Measurements from ENCODE around the gene DIO3. TPM values are rescaled to one million over a fixed set of nuclear protein-coding genes. Genes with fewer than 3 reads are reported as not detected.

DIO3 gene
- total RNA-seq, 1 donor from 2014 or later = 0.67 TPM

DNA sequence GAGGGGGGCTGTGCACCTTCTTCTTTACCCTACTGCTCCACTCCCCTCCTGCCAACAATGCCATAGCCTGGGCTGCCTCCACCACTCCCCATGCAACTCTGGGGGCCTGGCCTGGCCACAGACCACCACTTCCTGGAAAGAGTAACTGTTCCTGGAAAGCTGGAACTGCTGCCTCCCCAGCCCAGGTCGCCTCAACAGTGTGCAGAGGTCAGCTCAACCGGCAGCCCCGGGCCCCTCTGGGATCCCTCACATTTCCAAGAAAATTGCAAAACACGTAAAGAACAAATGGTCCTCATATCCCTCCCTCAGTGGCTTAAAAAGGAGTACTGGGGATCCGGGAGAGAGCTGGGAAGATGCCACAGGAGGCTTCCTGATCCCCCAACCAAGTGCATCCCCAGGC lies 22.4 kb upstream of the DIO3 start:
- DNase-seq (no peak), ATAC-seq (no peak)
- Histone ChIP-seq H3K27me3 (no peaks in the 10 kb centered on the region), H3K36me3 (no peaks in the 10 kb centered on the region), H3K4me1 (no peaks in the 10 kb centered on the region), H3K4me3 (no peak overlapping the region), H3K9me3 (no peaks in the 10 kb centered on the region), H3K27ac (no peak overlapping the region)
- TF ChIP-seq, protein P1, sequence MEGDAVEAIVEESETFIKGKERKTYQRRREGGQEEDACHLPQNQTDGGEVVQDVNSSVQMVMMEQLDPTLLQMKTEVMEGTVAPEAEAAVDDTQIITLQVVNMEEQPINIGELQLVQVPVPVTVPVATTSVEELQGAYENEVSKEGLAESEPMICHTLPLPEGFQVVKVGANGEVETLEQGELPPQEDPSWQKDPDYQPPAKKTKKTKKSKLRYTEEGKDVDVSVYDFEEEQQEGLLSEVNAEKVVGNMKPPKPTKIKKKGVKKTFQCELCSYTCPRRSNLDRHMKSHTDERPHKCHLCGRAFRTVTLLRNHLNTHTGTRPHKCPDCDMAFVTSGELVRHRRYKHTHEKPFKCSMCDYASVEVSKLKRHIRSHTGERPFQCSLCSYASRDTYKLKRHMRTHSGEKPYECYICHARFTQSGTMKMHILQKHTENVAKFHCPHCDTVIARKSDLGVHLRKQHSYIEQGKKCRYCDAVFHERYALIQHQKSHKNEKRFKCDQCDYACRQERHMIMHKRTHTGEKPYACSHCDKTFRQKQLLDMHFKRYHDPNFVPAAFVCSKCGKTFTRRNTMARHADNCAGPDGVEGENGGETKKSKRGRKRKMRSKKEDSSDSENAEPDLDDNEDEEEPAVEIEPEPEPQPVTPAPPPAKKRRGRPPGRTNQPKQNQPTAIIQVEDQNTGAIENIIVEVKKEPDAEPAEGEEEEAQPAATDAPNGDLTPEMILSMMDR (IDR thresholded peaks at IDR 0.05) = no peak
- intact Hi-C loops (cut with DNase I) = no loop called here

DNA sequence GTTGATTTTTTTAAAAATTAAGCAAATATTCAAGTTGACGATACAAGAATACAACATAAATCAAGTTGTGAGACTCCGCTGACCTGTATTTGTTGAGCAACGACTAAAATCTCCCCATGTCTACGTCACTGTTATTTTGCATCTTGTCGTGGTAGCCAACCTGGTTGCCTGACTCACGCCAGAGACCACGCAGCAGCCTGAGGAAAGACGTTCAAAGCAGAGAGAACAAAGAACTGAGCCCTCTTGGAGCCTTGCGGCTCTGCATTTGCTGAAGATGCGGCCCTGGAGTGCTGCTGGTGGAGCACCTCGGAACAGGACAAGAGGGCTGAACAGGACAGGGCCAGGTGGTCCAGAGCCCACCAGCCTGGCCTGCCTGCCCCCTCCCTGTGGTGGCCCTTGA lies 21.4 kb upstream of the DIO3 start:
- no peak for DNase-seq
- TF ChIP-seq, protein P1 (IDR thresholded peaks at IDR 0.05) = no peak
- no peak for ATAC-seq

DNA sequence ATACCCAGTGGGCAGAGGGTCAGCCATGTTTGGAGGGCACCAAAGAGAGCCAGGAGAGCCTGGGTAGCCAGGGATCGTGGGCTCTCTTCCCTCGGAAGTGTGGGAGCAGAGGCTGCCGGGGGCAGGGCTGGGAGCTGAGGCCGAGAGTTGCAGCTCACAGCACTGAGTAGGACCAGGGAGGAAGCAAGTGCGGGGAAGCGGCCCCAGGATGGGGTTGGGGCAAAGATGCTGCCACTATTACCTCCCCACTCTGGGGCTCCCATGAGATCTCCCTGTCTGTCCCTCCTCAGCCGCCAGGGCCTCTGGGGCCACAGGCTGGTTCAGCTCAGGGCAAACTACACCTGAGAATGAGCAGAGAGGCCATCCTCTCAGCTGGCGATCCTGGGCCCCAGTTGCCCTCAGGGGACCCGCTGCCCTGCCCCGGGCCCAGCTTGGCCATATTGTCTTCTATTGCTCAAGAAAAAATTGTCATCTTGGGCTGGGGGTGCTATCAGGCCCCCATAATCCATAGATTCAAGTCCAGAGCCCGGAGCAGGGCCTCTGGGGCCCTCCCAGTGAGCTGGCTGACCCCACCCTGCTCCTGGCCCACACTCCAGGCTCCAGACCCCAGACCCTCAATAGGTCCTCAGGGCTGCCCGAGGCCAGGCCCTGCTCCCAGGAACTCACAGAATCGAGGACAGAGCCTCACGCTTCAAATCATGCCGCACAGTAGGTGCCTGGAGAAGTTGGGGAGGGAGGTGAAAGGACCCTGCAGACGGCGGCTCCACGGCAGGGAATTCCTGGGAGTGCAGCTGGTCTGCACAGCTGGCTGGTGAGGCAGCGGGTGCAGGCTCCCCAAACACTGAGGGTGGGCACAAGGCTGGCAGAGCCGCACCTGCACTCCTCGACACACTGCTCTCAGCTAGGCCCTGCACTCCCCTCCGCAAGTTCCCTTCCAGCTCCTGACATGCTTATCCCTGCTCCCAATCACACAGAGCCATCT lies 20.5 kb upstream of the DIO3 start:
- Histone ChIP-seq H3K4me3 (no peak overlapping the region), H3K27me3 (no peaks in the 10 kb centered on the region), H3K36me3 (no peaks in the 10 kb centered on the region), H3K27ac (no peak overlapping the region), H3K9me3 (no peaks in the 10 kb centered on the region), H3K4me1 (no peaks in the 10 kb centered on the region)
- no peak for ATAC-seq
- no peak for DNase-seq
- TF ChIP-seq, protein P1 (IDR thresholded peaks at IDR 0.05) = no peak
- intact Hi-C loops (cut with DNase I) = no loop called here

More for the DNA sequence above, 21.4 kb upstream of the DIO3 start:
- H3K27ac ChIP-seq = no peak overlapping the region
- H3K4me3 ChIP-seq = no peak overlapping the region
- no peaks in the 10 kb centered on the region for H3K4me1 ChIP-seq
- intact Hi-C loops (cut with DNase I) = no loop called here
- no peaks in the 10 kb centered on the region for H3K9me3 ChIP-seq
- no peaks in the 10 kb centered on the region for H3K27me3 ChIP-seq
- no peaks in the 10 kb centered on the region for H3K36me3 ChIP-seq

DNA sequence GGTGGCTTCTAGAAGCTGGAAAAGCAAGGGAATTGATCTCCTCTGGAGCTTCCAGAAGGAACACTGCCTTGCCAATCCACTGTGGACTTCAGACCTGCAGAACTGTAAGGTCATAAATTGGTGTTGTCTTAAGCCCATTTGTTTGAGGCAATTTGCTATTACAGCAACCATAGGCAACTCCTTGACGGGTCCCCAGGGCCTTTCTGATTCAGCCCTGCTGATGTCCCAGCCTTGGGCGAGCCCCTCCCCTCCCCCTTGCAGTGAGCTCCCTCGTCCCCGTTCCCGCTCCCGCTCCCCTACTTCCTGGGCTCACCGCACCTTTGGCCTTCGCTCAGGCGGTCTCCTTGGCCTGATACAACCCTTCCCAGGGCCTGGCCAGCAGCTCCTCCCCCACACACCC lies 18.9 kb upstream of the DIO3 start:
- Histone ChIP-seq H3K9me3 (no peaks in the 10 kb centered on the region), H3K36me3 (no peaks in the 10 kb centered on the region), H3K27me3 (no peaks in the 10 kb centered on the region), H3K4me1 (no peaks in the 10 kb centered on the region), H3K4me3 (no peak overlapping the region), H3K27ac (no peak overlapping the region)
- TF ChIP-seq, protein P1 (IDR thresholded peaks at IDR 0.05) = no peak
- ATAC-seq (no peak), DNase-seq (no peak)
- intact Hi-C loops (cut with DNase I) = no loop called here

DNA sequence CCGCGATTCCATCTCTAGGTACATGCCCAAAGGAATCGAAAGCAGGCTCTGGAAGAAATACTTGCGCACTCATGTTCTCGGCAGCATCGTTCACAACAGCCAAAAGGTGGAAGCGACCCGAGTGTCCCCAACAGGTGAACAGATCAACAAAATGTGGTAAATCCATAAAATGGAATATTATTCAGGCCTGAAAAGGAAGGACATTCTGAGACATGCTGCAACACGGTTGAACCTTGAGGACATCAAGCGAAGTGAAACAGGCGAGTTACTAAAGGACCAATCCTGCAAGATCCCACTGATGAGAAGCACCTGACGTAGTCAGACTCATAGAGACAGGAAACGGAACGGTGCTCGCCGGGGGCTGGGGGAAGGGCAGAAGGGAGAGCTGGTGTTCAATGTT lies 17.5 kb upstream of the DIO3 start:
- Histone ChIP-seq H3K27me3 (no peaks in the 10 kb centered on the region), H3K36me3 (no peaks in the 10 kb centered on the region), H3K4me3 (no peak overlapping the region), H3K4me1 (no peaks in the 10 kb centered on the region), H3K27ac (no peak overlapping the region), H3K9me3 (no peaks in the 10 kb centered on the region)
- intact Hi-C loops (cut with DNase I) = no loop called here
- ATAC-seq (no peak), DNase-seq (no peak)
- TF ChIP-seq, protein P1 (IDR thresholded peaks at IDR 0.05) = no peak

All from upper lobe of right lung (tissue), 1 donor.